Endothelial cell of hepatic sinusoid (primary cell): ENCODE results near the gene HYKK.
"Not testable (repeated sequence)": the region's sequence is repeated elsewhere in the genome, so short reads cannot be mapped to it uniquely, and the experiment has no call there.

Experiments used
- in situ Hi-C: cut with HindIII; loops from 2 replicates; pipeline ENCODE4 v1.10.0; 2017; ENCODE audit warnings: low sequenced_read_pairs

HYKK gene

DNA sequence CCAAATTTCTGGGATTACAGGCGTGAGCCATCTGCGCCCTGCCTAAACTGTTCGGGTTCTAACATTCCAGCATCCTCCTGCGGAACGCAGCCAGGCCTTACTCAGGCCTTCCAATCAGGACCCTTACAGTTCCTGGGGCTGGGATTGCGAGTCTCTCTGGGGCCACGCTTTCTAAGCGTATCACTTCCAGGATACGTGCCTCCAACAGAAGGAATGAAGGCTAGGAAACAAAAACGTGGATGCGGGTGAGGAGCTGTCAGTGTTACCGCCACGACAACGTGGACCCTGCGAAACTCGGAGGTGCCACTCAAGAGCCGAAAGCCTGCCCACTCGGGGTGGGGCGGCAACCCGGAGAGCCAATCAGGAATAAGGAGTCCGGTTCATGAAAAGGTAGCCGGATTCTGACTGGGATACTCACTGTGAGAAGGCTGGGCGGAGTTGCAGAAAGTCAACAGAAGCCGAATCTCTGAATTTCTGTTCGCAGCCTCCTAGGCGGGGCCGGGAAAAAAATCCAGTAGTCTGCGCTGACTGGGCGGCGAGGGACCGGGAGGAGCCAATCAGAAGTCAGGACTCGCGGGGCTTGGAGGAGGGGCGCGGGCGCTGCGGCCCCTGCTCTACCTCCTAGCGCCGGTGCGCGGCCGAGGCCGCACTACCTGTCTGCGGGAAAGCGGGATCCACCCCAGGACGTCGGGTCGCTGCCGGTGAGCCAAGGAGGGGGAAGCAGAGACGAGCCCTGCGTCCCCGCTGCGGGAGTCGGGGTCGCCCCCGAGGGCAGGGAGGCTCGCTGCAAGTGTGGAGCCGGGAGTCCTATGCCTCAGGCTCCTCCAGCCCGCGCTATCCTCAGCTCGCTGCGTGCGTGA, at the start of gene HYKK:
HYKK (plus strand) TSS at position 607 of the 860 bp plus-strand sequence. CDS start 5,512 bp downstream, outside the sequence.
- in situ Hi-C loops, result no loop called here

DNA sequence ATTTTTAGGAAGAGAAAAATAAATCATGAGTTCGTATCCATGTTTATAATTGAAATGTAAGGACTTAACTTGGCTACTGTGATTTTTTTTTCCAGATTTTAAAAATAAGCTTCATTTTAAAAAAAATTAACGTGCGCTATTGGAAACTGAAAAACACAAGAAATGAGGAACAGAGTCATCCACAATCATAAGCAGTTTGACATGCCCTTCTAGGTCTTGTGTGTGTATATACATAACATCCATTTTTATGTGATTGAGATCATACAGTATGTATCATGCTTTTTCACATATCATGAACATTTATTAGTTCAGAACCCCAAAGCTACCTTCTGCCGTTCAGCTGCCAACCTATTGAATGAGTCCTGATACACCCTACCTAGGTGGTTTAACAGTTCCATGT, 46.6 kb upstream of the HYKK start:
- in situ Hi-C loops, result no loop called here

GRCh38 chr15:78461171-78461888, 46.0 kb upstream of the HYKK start:
- in situ Hi-C loops, result no loop called here

GRCh38 chr15:78469031-78469430, 38.3 kb upstream of the HYKK start:
- in situ Hi-C loops, result no loop called here

DNA sequence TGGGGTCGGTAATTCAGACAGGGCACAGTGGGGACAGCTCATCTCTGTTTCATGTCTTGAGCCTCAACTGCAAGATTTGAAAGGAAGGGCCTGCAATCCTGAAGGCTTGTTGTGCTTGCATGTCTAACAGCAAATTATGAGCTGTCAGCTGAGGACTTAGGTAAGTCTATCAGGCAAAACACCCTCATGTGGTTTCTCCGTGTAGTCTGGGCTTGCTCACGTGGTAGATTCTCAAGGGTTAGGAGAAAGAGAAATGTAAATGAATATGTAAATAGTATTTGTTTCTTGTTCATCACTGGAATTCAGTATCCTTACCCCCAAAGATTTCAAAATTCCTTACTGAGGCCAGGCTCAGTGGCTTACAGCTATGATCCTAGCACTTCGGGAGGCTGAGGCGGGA, 30.1 kb upstream of the HYKK start:
- in situ Hi-C loops, result no loop called here

DNA sequence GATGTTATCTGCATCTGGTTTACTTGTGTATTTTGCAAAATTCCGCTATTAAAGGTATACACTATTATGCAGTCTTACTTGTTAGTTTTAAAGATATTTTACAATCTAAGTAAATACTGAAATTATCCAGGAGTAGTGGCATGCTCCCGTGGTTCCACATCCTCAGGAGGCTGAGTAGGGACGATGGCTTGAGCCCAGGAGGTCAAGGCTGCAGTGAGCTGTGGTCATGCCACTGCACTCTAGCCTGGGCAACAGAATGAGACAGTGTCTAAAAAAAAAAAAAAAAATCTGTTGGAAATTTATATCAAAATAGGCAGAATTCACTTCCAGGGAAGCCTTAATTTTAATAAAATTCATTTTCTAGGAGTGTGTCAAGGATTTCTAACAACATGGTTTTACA, 27.7 kb upstream of the HYKK start:
- in situ Hi-C loops, result loop anchor here (10.0 kb wide), 1 partner anchor 65 kb away; the partner anchor contains the start of gene PSMA4

- in situ Hi-C loops, result loop anchor here (10.0 kb wide), 1 partner anchor 63 kb away; the partner anchor contains the start of gene PSMA4
These were observed 25.5 kb upstream of the HYKK start for GRCh38 chr15:78481917-78482316.

DNA sequence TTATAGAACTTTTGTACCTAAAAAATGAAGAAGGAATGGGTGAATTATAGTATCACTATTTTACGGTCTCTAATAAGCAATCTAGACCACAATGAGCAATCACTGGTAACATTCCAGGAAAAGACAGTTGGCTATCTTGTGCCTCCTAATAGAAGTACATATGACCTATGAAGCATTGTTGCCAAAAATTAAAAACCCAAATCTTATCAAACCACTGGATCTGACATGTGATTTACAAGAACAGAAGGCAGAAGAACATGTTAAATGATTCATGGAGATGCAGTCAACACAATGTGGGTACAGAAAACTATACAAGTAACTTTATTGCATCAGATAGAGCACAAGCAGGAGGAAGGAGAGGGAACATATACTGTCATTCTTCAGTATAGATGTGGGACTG, 14.5 kb upstream of the HYKK start:
- in situ Hi-C loops, result no loop called here

- in situ Hi-C loops, result no loop called here
These were observed 5.5 kb upstream of the HYKK start for GRCh38 chr15:78501857-78502256.

GRCh38 chr15:78502641-78503040, 4.7 kb upstream of the HYKK start:
- in situ Hi-C loops, result no loop called here

DNA sequence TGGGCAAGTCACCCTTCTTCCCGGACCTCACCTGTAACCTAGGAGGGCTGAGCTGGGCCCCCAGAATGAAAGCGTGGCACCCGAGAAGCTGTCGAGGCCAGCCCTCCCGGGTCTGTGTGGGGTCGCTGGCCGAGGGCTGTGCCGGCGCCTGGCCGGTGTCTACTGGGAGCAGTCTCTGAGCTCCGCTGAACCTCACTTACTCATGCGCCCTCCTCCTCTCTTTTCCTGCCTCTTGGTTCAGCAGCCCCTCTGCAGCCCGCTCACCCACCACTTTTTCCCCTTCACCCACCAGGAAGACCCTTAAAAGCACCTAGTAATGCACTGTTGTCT, 419 bp downstream of the HYKK start:
- in situ Hi-C loops, result no loop called here

GRCh38 chr15:78508272-78508671, 895 bp downstream of the HYKK start:
- in situ Hi-C loops, result no loop called here

- in situ Hi-C loops, result no loop called here
These were observed 2.4 kb downstream of the HYKK start for GRCh38 chr15:78509726-78510312.

DNA sequence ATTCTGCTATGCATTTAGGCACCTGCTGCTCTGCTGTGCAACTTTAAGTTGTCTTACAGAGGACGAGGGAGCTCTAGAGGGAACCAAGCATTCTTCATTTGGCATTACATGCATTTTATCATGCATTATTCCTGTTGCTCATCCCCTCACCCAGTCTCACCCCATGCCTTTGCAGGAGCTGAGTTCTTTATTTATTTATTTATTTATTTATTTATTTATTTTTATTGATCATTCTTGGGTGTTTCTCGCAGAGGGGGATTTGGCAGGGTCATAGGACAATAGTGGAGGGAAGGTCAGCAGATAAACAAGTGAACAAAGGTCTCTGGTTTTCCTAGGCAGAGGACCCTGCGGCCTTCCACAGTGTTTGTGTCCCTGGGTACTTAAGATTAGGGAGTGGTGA, 12.7 kb downstream of the HYKK start:
- in situ Hi-C loops, result not testable (repeated sequence)

DNA sequence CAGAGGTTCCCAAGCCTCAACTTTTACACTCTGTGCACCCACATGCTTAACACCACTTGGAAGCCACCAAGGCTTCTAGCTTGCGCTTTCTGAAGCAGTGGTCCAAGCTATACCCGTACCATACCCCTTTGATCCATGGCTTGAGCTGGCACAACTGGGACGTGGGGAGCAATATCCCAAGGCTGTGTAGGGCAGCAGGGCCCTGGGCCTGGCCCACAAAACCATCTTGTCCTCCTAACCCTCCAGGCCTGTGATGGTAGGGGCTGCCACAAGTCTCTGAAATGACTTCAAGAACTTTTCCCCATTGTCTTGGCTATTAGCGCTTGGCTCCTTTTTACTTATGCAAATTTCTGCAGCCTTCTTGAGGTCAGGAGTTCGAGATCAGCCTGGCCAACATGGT, 16.9 kb downstream of the HYKK start:
- in situ Hi-C loops, result no loop called here

DNA sequence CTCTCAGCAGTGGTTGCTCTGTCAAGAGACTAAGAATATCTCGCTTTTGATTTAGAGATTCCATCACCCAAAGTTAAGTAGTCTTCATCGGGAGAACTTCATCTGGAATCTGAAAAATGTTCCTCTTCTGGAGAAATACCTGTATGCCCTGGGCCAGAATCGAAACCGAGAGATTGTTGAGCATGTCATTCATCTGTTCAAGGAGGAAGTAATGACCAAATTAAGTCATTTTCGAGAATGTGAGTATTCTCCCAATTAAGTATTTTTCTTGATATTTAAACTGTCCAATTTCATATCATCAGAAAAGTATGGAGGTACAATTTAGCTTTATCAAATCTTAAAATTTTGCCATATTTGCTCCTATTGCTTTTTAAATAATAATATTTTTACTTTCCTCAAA, 19.9 kb downstream of the HYKK start:
- in situ Hi-C loops, result no loop called here

DNA sequence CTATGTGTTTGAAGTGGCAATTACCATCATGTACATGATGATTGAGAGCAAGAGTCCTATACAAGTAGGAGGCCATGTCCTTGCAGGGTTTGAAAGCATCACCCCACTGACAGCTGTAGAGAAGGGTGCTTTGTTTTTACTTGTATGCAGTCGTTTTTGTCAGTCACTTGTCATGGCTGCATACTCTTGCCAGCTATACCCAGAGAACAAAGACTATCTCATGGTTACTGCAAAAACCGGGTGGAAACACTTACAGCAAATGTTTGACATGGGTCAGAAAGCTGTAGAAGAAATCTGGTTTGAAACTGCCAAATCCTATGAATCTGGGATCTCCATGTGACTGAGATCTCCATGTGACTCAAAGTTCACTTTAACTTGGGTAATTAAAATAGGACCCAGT, 26.0 kb downstream of the HYKK start:
- in situ Hi-C loops, result no loop called here

- in situ Hi-C loops, result no loop called here
These were observed 28.8 kb downstream of the HYKK start for GRCh38 chr15:78536134-78536533.

DNA sequence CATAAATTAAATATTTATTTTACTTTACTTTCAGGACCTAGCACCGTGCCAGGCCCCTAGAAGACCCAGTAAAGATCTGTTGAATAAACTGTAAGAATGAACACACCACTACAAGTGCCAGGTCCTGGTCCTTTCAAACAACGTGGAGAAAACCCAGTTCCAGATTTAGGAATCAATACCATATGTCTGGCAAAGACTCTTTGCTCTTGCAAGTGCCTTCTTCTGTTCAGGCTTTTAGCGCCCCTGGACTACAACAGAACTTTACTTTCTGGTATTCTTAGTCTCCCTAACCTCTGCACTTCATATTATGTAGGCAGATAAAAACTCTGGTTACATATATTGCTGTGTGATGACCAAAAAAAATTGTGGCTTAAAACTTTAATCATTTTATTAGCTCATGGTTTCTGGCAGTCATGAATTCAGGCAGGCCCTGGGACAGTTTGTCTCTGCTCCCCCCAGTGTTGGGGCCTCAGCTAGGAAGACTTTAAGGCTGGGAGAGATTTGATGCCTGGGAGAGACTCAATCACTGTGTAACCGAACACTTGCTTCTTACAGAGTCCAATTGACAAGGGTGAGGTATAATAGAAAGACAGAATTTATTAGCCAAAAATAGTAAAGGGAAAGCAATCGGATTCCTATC, 30.0 kb downstream of the HYKK start:
- in situ Hi-C loops, result no loop called here

GRCh38 chr15:78538358-78538757, 31.0 kb downstream of the HYKK start:
- in situ Hi-C loops, result no loop called here

DNA sequence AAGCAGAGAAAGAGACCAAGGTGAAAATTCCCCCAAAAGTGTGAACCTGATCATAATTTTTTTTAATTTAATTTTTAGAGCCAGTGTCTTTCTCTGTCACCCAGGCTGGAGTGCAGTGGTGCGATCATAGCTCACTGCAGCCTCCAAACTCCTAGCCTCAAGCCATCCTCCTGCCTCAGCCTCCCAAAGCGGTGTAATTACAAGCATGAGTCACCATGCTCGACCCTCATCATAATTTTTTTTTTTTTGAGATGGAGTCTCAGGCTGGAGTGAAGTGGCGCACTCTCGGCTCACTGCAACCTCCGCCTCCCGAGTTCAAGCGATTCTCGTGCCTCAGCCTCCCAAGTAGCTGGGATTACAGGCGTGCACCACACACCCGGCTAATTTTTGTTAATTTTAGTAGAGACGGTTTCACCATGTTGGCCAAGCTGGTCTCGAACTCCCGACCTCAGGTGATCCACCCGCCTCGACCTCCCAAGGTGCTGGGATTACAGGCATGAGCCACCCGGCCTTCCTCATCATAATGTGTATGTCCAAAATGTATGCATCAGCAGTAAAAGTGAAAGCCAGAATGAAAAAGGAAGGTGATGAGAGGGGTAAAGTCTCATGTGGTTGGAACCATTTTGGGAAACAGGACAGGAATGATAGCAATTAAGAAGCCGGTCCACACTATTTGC, 32.2 kb downstream of the HYKK start:
- in situ Hi-C loops, result loop anchor here (10.0 kb wide), 1 partner anchor 55 kb away; no protein-coding TSS in a partner anchor
